ENCODE results near the gene INO80B. TPM values are rescaled to one million over a fixed set of nuclear protein-coding genes. Genes with fewer than 3 reads are reported as not detected.

Gene INO80B
- total RNA-seq, 1 donor from 2014 or later = 8.7 TPM

- no peaks in the 10 kb centered on the region for H3K9me3 ChIP-seq (ENCODE audit: low read depth)
- H3K4me2 ChIP-seq = no peak overlapping the region
- no peak overlapping the region for H3K9ac ChIP-seq
- no peak overlapping the region for H3K27ac ChIP-seq
- H3K79me2 ChIP-seq (ENCODE audit: low read depth) = peaks cover 6% of the 10 kb centered on the region
- peaks cover 21% of the 10 kb centered on the region for H3F3A ChIP-seq (ENCODE audit: low read depth)
- no peak overlapping the region for H2AFZ ChIP-seq (replicated peaks)
- H3K4me3 ChIP-seq = no peak overlapping the region
- peaks cover 30% of the 10 kb centered on the region for H4K20me1 ChIP-seq (ENCODE audit: low read depth)
- H3K4me1 ChIP-seq = no peaks in the 10 kb centered on the region
- no peak for DNase-seq (ENCODE audit: low spot score)
- no peaks in the 10 kb centered on the region for H3K9me3 Mint-ChIP-seq
- TF ChIP-seq EZH2 (IDR thresholded peaks at IDR 0.05) = no peak
- TF ChIP-seq CTCF (IDR thresholded peaks at IDR 0.05) = no peak
- TF ChIP-seq EZH2phosphoT487 (IDR thresholded peaks at IDR 0.05) = no peak
- H3K27ac Mint-ChIP-seq = no peak overlapping the region
- H3K4me1 Mint-ChIP-seq = peaks cover 12% of the 10 kb centered on the region
- H3K36me3 ChIP-seq = no peaks in the 10 kb centered on the region
- peaks cover 34% of the 10 kb centered on the region for H3K36me3 Mint-ChIP-seq
- H3K4me3 Mint-ChIP-seq = no peak overlapping the region
- peaks cover 2% of the 10 kb centered on the region for H3K27me3 Mint-ChIP-seq (ENCODE audit: insufficient read depth, low read depth)
- H3K27me3 ChIP-seq = no peaks in the 10 kb centered on the region
Observed at GRCh38 chr2:74428675-74429074, 26.2 kb upstream of the INO80B start.

- no peaks in the 10 kb centered on the region for H3K9me3 Mint-ChIP-seq
- no peaks in the 10 kb centered on the region for H3K27me3 ChIP-seq
- H3K4me3 ChIP-seq = no peak overlapping the region
- no peak overlapping the region for H3K9ac ChIP-seq
- no peaks in the 10 kb centered on the region for H3K36me3 ChIP-seq
- H3K4me1 Mint-ChIP-seq = peaks cover 6% of the 10 kb centered on the region
- peaks cover 28% of the 10 kb centered on the region for H4K20me1 ChIP-seq (ENCODE audit: low read depth)
- TF ChIP-seq CTCF (IDR thresholded peaks at IDR 0.05) = no peak
- peaks cover 17% of the 10 kb centered on the region for H3K79me2 ChIP-seq (ENCODE audit: low read depth)
- peaks cover 33% of the 10 kb centered on the region for H3K36me3 Mint-ChIP-seq
- H3K27me3 Mint-ChIP-seq (ENCODE audit: insufficient read depth, low read depth) = peaks cover 2% of the 10 kb centered on the region
- H2AFZ ChIP-seq (replicated peaks) = no peak overlapping the region
- H3K4me2 ChIP-seq = no peak overlapping the region
- H3K27ac Mint-ChIP-seq = no peak overlapping the region
- peaks cover 21% of the 10 kb centered on the region for H3F3A ChIP-seq (ENCODE audit: low read depth)
- H3K4me1 ChIP-seq = no peaks in the 10 kb centered on the region
- H3K4me3 Mint-ChIP-seq = peak overlapping the region; percentile 24
- H3K9me3 ChIP-seq (ENCODE audit: low read depth) = no peaks in the 10 kb centered on the region
- DNase-seq (ENCODE audit: low spot score) = no peak
- H3K27ac ChIP-seq = no peak overlapping the region
Observed at GRCh38 chr2:74429487-74430451, 25.1 kb upstream of the INO80B start.

GRCh38 chr2:74430502-74430901 is 24.4 kb upstream of the INO80B start:
- peaks cover 4% of the 10 kb centered on the region for H3K4me1 Mint-ChIP-seq
- H3K4me3 ChIP-seq = no peak overlapping the region

More at GRCh38 chr2:74430502-74430901, 24.4 kb upstream of the INO80B start:
- Histone ChIP-seq H3K9ac (no peak overlapping the region), H3K27ac (no peak overlapping the region), H3K9me3 (ENCODE audit: low read depth) (no peaks in the 10 kb centered on the region), H4K20me1 (ENCODE audit: low read depth) (peaks cover 23% of the 10 kb centered on the region), H2AFZ (replicated peaks) (no peak overlapping the region), H3K79me2 (ENCODE audit: low read depth) (peaks cover 21% of the 10 kb centered on the region), H3K27me3 (no peaks in the 10 kb centered on the region), H3F3A (ENCODE audit: low read depth) (peaks cover 16% of the 10 kb centered on the region), H3K4me2 (no peak overlapping the region), H3K4me1 (no peaks in the 10 kb centered on the region), H3K36me3 (no peaks in the 10 kb centered on the region)
- TF ChIP-seq CTCF (IDR thresholded peaks at IDR 0.05) (no peak), EZH2phosphoT487 (IDR thresholded peaks at IDR 0.05) (no peak), EZH2 (IDR thresholded peaks at IDR 0.05) (no peak)
- H3K36me3 Mint-ChIP-seq = peaks cover 34% of the 10 kb centered on the region
- H3K27ac Mint-ChIP-seq = no peak overlapping the region
- peaks cover 2% of the 10 kb centered on the region for H3K27me3 Mint-ChIP-seq (ENCODE audit: insufficient read depth, low read depth)
- H3K4me3 Mint-ChIP-seq = no peak overlapping the region
- H3K9me3 Mint-ChIP-seq = no peaks in the 10 kb centered on the region
- no peak for DNase-seq (ENCODE audit: low spot score)

Data from neural progenitor cell (in vitro differentiated cells).